VCaP (cell line): ENCODE measurements around the gene RIC1.
"Not testable (repeated sequence)": the region's sequence is repeated elsewhere in the genome, so short reads cannot be mapped to it uniquely, and the experiment has no call there.

Source experiments
- H3K27ac ChIP-seq: fragments of 450-650 bp; 2 replicates; pipeline ENCODE4 v1.5.1; 2017
- TF ChIP-seq, protein P1 (sequence below): fragments of 450-650 bp; conservative IDR thresholded peaks from 2 replicates; pipeline ENCODE4 v1.5.1; 2017; ENCODE audit warnings: mild to moderate bottlenecking, moderate library complexity

Gene RIC1, protein sequence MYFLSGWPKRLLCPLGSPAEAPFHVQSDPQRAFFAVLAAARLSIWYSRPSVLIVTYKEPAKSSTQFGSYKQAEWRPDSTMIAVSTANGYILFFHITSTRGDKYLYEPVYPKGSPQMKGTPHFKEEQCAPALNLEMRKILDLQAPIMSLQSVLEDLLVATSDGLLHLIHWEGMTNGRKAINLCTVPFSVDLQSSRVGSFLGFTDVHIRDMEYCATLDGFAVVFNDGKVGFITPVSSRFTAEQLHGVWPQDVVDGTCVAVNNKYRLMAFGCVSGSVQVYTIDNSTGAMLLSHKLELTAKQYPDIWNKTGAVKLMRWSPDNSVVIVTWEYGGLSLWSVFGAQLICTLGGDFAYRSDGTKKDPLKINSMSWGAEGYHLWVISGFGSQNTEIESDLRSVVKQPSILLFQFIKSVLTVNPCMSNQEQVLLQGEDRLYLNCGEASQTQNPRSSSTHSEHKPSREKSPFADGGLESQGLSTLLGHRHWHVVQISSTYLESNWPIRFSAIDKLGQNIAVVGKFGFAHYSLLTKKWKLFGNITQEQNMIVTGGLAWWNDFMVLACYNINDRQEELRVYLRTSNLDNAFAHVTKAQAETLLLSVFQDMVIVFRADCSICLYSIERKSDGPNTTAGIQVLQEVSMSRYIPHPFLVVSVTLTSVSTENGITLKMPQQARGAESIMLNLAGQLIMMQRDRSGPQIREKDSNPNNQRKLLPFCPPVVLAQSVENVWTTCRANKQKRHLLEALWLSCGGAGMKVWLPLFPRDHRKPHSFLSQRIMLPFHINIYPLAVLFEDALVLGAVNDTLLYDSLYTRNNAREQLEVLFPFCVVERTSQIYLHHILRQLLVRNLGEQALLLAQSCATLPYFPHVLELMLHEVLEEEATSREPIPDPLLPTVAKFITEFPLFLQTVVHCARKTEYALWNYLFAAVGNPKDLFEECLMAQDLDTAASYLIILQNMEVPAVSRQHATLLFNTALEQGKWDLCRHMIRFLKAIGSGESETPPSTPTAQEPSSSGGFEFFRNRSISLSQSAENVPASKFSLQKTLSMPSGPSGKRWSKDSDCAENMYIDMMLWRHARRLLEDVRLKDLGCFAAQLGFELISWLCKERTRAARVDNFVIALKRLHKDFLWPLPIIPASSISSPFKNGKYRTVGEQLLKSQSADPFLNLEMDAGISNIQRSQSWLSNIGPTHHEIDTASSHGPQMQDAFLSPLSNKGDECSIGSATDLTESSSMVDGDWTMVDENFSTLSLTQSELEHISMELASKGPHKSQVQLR (N-terminal part only)

DNA sequence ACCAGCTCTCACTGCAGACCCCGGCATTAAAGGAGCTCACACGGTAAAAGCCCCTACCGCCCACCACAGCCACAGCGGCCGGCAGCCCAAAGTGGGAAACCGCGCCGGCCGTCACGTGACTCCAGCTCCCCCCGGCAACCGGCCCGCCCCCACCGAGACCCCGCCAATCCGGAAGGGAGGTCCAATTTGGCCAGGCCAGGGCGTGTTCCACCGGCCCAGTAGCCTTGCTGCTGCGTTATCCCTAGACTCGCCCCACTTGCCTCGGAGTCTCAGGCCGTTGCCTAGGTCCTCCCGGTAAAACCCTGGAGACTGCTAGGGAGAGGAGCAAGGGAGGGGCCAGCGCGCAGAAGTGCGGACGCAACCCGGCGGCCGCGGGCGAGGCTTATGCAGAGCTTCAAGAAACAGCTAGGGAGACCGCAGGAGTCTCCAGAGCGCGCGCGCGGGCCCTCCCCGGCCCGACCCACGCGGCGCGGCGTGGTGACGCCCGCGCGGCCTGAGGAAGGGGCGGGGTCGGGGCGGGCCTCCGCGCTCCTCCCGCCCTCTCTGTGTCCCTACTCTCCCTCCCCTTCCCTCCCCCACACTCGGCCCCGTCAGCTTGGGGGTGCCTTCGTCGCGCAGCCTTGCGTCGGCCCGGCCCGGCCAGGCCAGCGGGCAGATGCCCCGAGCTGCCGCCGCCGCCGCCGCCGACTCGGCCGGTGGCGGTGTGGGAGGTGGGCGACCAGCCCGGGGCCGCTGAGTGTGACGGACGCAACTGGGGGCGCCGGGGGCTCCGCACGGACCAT is at the start of gene RIC1:
Gene RIC1 (plus strand): TSS at position 578 of the 782 bp plus-strand sequence. CDS start 203 bp downstream, at position 781.
- TF ChIP-seq, protein P1, sequence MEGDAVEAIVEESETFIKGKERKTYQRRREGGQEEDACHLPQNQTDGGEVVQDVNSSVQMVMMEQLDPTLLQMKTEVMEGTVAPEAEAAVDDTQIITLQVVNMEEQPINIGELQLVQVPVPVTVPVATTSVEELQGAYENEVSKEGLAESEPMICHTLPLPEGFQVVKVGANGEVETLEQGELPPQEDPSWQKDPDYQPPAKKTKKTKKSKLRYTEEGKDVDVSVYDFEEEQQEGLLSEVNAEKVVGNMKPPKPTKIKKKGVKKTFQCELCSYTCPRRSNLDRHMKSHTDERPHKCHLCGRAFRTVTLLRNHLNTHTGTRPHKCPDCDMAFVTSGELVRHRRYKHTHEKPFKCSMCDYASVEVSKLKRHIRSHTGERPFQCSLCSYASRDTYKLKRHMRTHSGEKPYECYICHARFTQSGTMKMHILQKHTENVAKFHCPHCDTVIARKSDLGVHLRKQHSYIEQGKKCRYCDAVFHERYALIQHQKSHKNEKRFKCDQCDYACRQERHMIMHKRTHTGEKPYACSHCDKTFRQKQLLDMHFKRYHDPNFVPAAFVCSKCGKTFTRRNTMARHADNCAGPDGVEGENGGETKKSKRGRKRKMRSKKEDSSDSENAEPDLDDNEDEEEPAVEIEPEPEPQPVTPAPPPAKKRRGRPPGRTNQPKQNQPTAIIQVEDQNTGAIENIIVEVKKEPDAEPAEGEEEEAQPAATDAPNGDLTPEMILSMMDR, result no peak
- H3K27ac ChIP-seq, result peak within 1 kb of the TSS; percentile 92

DNA sequence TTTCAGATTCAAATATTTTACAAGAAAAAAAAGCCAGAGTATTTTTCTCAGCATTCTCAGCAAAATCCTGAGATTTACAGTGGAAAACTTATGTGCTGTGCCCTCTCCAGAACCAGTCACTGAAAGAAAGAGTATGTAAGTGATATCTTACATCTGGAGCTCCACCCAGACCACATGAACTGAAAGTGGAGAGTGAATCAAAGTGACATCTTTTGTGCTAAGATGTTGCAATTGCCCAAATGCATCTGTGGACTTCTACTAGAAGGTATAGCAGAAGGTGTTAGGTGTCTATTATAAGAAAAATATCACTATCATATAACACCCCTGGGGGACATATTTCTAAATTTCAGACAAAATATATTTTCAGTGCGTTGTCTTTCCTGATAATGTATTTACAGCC is 49.0 kb upstream of the RIC1 start:
- TF ChIP-seq, protein P1, result no peak
- H3K27ac ChIP-seq, result no peak overlapping the region

DNA sequence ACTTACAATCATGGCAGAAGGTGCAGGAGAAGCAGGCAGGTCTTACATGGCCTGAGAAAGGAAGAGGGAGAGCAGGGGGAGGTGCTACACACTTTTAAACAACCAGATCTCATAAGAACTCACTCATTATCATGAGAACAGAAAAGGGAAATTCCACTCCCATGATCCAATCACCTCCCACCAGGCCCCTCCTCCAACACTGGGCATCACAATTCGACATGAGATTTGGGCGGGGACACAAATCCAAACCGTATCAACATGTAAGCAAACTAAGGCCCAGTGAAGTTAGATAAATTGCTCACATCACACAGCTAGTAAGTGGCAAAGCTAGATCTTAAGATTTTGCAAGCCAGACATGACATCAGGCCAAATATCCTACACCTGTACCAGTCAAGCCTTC is 48.3 kb upstream of the RIC1 start:
- no peak overlapping the region for H3K27ac ChIP-seq
- TF ChIP-seq, protein P1, result no peak

DNA sequence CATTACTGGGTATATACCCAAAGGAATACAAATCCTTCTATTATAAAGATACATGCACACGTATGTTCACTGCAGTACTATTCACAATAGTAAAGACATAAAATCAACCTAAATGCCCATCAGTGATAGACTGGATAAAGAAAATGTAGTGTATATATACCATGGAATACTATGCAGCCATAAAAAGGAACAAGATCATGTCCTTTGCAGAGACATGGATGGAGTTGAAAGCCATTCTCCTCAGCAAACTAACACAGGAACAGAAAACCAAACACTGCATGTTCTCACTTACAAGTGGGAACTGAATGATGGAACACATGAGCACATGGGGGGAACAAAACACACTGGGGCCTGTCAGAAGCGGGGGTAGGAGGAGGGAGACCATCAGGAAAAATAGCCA is 47.2 kb upstream of the RIC1 start:
- not testable (repeated sequence) for H3K27ac ChIP-seq

DNA sequence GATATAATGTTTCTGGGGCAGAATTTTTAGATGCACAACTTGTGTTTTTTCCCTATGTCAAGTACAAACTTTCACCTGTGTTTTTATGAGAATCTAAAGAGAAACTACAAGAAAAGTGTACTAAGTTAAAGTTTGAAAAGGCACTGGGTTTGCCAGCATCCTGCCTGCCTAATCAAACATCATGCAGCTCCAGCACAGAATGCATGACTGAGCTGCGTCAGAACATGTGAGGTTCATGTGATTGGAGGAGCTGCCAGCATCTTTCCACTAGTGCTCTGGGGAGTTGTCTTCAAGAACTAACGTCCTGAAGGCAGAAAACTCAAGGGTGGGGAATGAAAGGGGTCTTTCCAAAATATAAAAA is 46.1 kb upstream of the RIC1 start:
- no peak overlapping the region for H3K27ac ChIP-seq
- TF ChIP-seq, protein P1, result no peak

DNA sequence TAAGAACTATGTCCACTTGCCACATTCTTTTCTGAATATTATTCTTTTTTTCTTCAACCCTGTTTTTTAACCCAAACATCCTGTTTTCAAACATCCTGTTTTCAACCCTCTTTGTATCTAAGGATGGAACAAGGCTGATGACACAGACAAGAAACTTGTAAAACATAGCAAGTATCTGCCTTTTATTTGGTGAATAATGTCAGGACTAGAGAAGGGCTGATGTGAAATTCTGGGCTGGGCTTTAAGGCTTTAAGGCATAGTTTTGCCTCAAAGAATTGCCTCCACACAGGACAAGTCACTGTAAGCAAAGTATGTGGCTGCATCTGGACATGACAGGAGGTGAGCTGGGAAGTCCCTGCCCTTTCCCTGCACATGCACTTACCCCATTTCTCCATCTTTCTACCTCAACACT is 42.5 kb upstream of the RIC1 start:
- TF ChIP-seq, protein P1, result no peak
- H3K27ac ChIP-seq, result no peak overlapping the region

DNA sequence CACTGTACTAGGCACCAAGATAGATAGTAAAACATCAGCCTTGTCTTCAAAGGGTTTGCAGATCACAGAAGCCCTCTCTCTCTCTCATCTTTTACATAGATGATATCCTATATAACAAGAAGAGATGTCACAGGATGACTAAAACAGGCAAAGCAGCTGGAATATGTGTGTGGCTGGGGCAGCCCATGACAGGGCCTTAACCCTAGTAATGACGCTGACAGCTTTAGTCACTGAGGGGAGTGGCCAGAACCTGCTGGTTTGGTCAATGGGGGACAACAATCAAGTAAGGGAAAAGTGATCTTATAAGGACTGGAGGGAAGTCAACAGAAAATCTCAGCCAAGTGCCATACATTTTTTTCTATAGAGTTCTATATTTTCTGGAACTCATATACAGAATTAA is 41.9 kb upstream of the RIC1 start:
- TF ChIP-seq, protein P1, result no peak
- no peak overlapping the region for H3K27ac ChIP-seq
